Measurements from ENCODE around the gene PCED1B. TPM values are rescaled to one million over a fixed set of nuclear protein-coding genes. Genes with fewer than 3 reads are reported as not detected.

The PCED1B gene
- total RNA-seq, 2 donors from 2014 or later = 2.3 to 14.2 TPM

GRCh38 chr12:47126246-47126645, 46.8 kb downstream of the PCED1B start:
- 76 to 90% methylated on average over 1 of the region's 1 CpG for whole genome bisulfite sequencing, 2 donors
- Histone ChIP-seq H3K27me3 (no peaks in the 10 kb centered on the region), H3K4me1 (no peaks in the 10 kb centered on the region), H3K9me3 (no peaks in the 10 kb centered on the region), H3K27ac (no peak overlapping the region), H3K36me3 (replicated peaks in 1 of 2; ENCODE audit: insufficient read depth in 1 of 2, low read depth in 2 of 2) (no peaks in the 10 kb centered on the region), H3K4me3 (no peak overlapping the region)
- intact Hi-C loops (cut with DNase I) = no loop called here
- ATAC-seq (no peak), DNase-seq (no peak)
- TF ChIP-seq CTCF (IDR thresholded peaks at IDR 0.05) = no peak
- TF ChIP-seq POLR2A (IDR thresholded peaks at IDR 0.05) = no peak

GRCh38 chr12:47131011-47131410, 51.6 kb downstream of the PCED1B start:
- no peaks in the 10 kb centered on the region for H3K27me3 ChIP-seq
- 84% methylated on average over 5 of the region's 5 CpGs for WGBS, 2 donors
- no peak for ATAC-seq
- no peak overlapping the region for H3K27ac ChIP-seq
- no peaks in the 10 kb centered on the region for H3K36me3 ChIP-seq (replicated peaks in 1 of 2; ENCODE audit: insufficient read depth in 1 of 2, low read depth in 2 of 2)
- H3K9me3 ChIP-seq = no peaks in the 10 kb centered on the region
- H3K4me1 ChIP-seq = no peaks in the 10 kb centered on the region
- TF ChIP-seq POLR2A (IDR thresholded peaks at IDR 0.05) = no peak
- no peak overlapping the region for H3K4me3 ChIP-seq
- DNase-seq = no peak
- intact Hi-C loops (cut with DNase I) = no loop called here

GRCh38 chr12:47134005-47134404, 54.6 kb downstream of the PCED1B start:
- Histone ChIP-seq H3K27ac (no peak overlapping the region), H3K36me3 (replicated peaks in 1 of 2; ENCODE audit: insufficient read depth in 1 of 2, low read depth in 2 of 2) (no peaks in the 10 kb centered on the region), H3K27me3 (no peaks in the 10 kb centered on the region), H3K9me3 (peaks cover 0 to 3% (median 0%) of the 10 kb centered on the region in 3 donors), H3K4me3 (no peak overlapping the region), H3K4me1 (no peaks in the 10 kb centered on the region)
- ATAC-seq (no peak), DNase-seq (no peak)
- intact Hi-C loops (cut with DNase I) = no loop called here
- TF ChIP-seq CTCF (IDR thresholded peaks at IDR 0.05) = no peak
- TF ChIP-seq POLR2A (IDR thresholded peaks at IDR 0.05) = no peak
- WGBS, 2 donors = 45 to 48% methylated on average over 3 of the region's 3 CpGs

GRCh38 chr12:47135578-47135977, 56.2 kb downstream of the PCED1B start:
- no peak overlapping the region for H3K27ac ChIP-seq
- 96% methylated on average over 7 of the region's 7 CpGs for WGBS, 2 donors
- DNase-seq = no peak
- ATAC-seq = no peak
- intact Hi-C loops (cut with DNase I) = no loop called here
- H3K4me3 ChIP-seq = no peak overlapping the region
- H3K27me3 ChIP-seq = no peaks in the 10 kb centered on the region
- TF ChIP-seq POLR2A (IDR thresholded peaks at IDR 0.05) (no peak), CTCF (IDR thresholded peaks at IDR 0.05) (no peak)
- no peaks in the 10 kb centered on the region for H3K36me3 ChIP-seq (replicated peaks in 1 of 2; ENCODE audit: insufficient read depth in 1 of 2, low read depth in 2 of 2)
- H3K9me3 ChIP-seq = peaks cover 0 to 3% (median 0%) of the 10 kb centered on the region in 3 donors
- H3K4me1 ChIP-seq = no peaks in the 10 kb centered on the region

DNA sequence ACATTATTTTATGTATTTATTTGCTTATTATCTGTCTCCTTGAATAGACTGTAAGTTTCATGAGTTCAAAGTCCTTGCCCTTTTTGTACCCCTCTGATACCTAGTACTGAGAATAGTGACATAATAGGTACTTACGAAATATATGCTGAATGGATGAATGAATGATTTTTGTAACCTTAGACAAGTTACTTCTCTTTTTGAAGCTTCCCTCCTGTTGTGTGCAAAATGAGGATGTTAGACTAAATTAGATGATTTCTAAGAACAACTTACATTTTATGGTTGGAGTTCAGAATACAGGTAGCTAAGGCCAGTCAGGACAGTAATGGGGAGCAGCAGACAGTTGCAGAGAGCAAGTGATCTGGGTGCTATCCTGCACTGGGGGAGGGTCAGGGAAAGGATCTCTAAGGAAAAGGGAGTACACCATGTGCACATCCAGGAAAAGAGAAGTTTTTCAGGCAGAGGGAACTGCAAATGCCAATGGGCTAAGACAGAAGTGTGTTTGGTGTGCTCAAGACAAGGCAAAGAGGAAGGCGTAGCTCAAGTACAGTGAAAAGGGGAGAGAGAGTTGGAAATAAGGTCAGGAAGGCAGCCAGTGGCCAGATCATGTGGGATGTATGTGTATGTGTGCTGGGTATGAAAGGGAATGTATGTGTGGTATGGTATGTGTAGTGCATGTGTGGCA, 59.7 kb downstream of the PCED1B start:
- Histone ChIP-seq H3K4me1 (no peaks in the 10 kb centered on the region), H3K36me3 (replicated peaks in 1 of 2; ENCODE audit: insufficient read depth in 1 of 2, low read depth in 2 of 2) (no peaks in the 10 kb centered on the region), H3K27me3 (no peaks in the 10 kb centered on the region), H3K9me3 (peaks cover 0 to 3% (median 0%) of the 10 kb centered on the region in 3 donors), H3K4me3 (no peak overlapping the region), H3K27ac (no peak overlapping the region)
- DNase-seq (no peak), ATAC-seq (no peak)
- WGBS, 2 donors = 74 to 86% methylated on average over 2 of the region's 2 CpGs
- intact Hi-C loops (cut with DNase I) = no loop called here
- no peak for TF ChIP-seq CTCF (IDR thresholded peaks at IDR 0.05)
- no peak for TF ChIP-seq POLR2A (IDR thresholded peaks at IDR 0.05)
